Myocyte (in vitro differentiated cells): ENCODE measurements around the gene ADGRV1. TPM values are rescaled to one million over a fixed set of nuclear protein-coding genes. Genes with fewer than 3 reads are reported as not detected.
"Not testable (repeated sequence)": the region's sequence is repeated elsewhere in the genome, so short reads cannot be mapped to it uniquely, and the experiment has no call there.

Experiments used
- DNase-seq: peaks from one replicate; pipeline ENCODE4 v3.0.0-alpha.2; 2012; ENCODE audit warnings: low read depth
- total RNA-seq: library from RNA; depleted of rRNA; stranded (reverse); fragments of >200 nt; gene quantifications from 2 replicates; pipeline ENCODE4 v1.2.3, GENCODE V29; 2014

ADGRV1 gene
- total RNA-seq, 1 donor from 2014 or later, result 3.9 TPM

- peak; percentile 41 for DNase-seq
Measured at GRCh38 chr5:90940227-90940995, 381.8 kb downstream of the ADGRV1 start.

GRCh38 chr5:90941002-90941720 lies 382.6 kb downstream of the ADGRV1 start:
- peak; percentile 10 for DNase-seq

DNA sequence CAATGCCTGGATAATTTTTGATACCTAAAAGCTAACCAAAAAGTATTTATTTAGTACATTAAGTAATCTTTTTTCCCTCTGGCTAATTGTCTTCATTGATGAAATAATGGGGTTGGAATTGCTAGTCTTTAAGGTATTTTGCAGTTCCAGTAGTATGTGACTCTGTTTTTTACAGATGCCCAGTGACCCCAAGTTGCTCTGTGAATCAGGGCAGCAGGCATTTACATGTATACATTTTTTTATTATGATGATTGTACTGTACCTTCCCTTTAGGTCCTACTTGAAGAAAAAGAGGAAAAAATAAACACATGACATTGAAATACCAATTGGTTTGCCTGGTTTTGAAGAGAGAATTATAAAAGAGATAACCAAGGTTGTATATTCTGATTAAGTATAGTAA lies 385.5 kb downstream of the ADGRV1 start:
- no peak for DNase-seq

DNA sequence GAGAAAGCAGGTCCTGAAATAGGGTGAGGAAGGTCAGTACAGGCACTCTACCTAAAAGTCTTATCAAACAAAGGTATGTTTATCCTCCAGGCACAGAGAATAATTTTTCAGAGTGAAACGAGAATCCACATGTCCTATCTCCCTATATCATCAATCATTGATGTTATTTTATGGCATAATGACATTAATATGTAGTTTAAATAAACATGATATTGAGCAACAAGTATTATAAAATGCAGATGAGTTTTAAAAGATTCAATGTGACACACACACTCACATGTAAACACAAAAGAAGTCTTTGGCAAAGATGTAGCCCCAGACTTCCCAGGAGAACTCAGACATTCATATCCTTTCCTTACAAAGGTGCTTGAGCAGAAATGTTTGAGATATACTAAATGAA lies 389.1 kb downstream of the ADGRV1 start:
- DNase-seq, result no peak

DNA sequence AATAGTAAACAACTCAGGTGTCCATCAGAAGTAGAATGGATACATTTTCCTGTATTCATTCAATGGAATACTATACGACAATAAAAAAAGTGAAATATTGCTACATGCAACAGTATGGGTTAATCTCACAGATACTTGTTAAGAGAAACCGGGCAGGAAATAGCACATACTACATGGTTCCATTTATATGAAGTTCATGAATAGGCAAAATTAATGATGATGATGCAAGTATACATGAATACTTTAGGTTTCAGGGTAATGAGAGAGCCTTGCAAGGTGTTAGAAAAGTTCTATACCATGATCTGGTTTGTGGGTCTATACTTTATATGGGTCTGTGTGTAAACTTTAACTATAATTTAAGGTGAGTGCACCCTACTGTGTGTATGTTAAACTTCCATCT lies 390.4 kb downstream of the ADGRV1 start:
- no peak for DNase-seq

DNA sequence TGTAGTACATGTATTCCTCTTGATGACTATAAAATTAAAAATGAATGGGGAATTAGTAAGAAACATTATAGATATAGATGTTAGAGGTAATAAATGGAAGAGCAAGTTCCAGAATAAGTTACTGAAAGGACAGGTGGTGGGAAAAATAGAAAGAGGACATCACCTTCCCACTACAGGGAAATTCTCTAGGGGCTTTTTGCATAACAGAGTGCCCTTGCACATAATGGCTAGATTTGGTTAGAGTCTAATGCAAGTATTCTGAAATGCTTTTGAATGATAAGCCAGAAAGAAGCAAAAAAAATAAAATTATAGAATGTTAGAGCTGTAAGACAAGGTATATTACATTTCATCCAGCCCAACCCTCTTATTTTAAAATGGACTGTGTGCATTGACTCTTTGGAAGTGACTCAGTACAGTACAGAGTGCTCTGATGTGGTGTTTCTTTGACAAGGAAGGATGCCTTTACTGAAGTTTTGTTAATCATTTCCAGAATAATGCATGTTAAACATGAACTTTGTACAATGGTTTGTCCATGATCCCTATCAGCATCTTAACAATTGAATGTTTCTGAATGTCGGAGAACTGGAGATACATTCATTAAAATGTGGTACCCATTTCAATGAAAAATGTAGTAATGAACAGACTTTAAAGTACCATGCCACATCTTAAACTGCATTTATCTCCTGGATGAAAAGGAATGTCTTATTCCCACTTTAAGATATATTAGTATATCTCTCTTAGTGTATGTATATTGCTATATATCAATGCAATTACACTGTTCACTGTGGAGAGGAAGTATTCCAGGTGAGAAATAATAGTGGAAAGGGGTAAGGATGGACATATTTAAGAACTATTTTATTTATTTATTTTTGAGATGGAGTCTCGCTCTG lies 391.1 kb downstream of the ADGRV1 start:
- no peak for DNase-seq

DNA sequence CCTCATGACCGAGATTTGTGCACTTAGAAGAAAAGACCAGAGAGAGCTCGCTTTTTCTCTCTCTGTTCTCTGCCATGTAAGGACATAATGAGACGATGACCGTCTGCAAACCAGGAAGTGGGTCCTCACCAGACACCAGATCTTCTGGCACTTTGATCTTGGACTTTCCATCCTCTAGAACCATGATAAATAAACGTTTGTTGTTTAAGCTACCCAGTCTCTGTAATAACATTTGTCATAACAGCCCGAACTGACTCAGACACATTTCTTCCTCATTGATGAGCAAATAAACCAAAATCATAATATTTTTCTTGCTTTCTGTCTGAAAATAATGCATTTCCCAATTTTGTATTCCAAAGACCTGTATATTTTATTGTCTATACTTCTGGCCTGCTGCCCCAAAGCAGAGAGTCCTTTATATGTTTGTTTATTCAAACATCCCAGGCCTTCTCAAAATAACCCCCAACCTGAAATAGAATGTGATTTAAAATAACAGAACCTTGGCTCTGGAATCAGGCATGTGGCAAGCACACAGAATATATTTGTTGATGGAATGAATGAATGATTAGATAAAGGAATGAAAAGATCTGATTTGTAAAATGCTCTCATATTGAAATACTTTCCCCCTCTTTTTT lies 396.5 kb downstream of the ADGRV1 start:
- DNase-seq, result no peak

DNA sequence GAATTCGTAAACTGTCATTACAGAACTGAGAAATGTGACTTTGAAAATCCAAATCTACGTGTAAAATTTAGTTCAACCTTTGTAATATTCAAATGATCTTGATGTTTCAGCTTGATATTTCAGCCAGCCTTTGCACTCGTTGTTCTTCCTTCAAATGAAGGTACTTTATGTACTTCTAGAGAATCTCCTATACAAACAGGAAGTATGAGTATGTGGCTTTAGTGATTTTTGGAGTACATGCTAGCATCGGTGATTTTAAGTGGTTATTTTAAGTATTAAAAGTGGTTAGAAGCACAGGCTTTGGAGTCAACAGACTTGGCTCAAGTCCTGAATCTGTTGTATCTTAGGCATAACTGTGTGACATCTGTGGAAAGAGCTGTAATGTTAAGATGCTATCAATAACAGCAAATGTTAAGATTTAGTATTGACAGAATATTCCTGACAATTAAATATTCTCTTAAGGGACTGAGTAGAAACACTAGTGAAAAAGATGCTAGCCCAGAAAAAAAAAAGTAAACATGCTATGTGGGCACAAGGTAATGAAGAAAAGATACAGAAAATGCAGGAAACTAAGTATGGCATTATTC lies 398.0 kb downstream of the ADGRV1 start:
- DNase-seq, result no peak

DNA sequence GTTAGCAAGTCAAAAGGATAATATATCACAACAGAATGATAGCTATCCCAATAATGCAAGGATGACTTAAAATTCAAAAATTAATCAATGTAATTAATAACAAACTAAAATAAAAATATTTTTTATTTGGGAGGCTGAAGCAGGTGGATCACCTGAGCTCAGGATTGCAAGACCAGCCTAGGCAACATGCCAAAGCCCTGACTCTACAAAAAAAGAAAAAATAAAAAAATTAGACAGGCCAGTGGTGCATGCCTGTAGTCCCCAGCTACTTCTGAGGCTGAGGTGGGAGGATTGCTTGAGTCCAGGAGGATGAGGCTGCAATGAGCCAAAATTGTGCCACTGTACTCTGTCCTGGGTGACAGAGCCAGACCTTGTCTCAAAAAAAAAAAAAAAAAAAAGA lies 399.3 kb downstream of the ADGRV1 start:
- no peak for DNase-seq

GRCh38 chr5:90959262-90959661 lies 400.7 kb downstream of the ADGRV1 start:
- no peak for DNase-seq

GRCh38 chr5:90962481-90962880 lies 403.9 kb downstream of the ADGRV1 start:
- no peak for DNase-seq

GRCh38 chr5:90965110-90965685 lies 406.6 kb downstream of the ADGRV1 start:
- no peak for DNase-seq

- DNase-seq, result no peak
Measured at GRCh38 chr5:90967443-90967842, 408.8 kb downstream of the ADGRV1 start.

GRCh38 chr5:90967851-90968250 lies 409.3 kb downstream of the ADGRV1 start:
- no peak for DNase-seq

DNA sequence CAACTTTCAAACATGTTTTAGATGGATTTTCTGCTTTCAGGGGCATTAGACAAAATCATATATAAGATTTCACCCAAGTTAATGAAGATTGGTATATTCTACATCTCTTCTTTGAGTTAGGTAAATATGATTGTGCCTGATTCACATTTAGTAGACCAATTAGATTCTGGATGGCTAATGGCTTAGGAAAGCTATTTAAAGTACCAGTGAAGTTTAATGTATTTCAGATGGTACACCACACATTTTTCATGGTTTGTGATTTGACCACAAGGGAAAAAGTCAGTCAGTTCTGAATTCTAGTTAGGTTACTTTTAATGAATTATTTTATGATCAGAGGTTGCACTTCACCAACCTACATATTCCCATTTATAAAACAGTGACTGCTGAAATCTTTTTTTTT lies 409.7 kb downstream of the ADGRV1 start:
- DNase-seq, result peak; percentile 40

DNA sequence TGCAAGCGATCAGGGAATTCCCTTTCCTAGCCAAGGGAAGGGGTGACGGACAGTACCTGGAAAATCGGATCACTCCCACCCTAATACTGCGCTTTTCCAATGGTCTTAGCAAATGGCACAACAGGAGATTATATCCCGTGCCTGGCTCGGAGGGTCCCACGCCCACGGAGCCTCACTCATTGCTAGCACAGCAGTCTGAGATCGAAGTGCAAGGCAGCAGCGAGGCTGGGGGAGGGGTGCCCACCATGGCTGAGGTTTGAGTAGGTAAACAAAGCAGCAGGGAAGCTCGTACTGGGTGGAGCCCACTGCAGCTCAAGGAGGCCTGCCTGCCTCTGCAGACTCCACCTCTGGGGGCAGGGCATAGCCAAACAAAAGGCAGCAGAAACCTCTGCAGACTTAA lies 411.3 kb downstream of the ADGRV1 start:
- DNase-seq, result not testable (repeated sequence)

DNA sequence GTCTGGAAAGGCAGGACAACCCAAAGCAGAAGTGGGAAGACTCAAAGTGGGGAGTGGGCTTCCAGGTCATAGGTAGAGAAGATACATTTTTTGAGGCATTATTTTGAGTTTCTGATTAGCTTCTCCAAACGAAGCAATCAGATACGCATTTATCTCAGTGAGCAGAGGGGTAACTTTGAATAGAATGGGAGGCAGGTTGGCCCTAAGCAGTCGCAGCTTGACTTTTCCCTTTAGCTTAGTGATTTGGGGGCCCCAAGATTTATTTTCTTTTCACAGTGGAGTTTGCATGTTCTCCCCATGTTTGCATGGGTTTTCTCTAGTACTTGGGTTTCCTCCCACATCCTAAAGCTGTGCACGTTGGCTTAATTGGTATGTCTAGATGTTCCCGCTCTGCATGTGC lies 422.6 kb downstream of the ADGRV1 start:
- no peak for DNase-seq

- no peak for DNase-seq
Measured at GRCh38 chr5:90981821-90982220, 423.2 kb downstream of the ADGRV1 start.

DNA sequence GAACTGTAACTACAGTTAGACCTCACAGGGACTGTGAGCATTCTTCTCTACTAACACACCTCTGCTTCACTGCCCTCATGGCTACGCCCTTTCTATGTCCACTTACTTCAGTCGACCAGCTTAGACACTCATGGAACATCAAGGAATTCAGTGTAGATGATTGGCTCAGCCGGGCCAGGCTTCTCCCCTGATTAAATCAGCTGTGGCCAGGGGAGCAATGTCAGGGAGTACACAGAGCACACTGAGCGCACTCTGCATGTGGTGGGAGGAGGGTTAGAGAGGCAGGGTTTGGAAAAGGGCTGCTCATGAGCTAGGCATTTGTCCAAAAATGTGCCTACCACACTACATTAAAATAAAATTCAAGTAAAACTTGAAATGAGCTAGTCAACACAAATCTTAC lies 424.0 kb downstream of the ADGRV1 start:
- peak; percentile 49 for DNase-seq

- peak; percentile 82 for DNase-seq
Measured at GRCh38 chr5:90983148-90983547, 424.6 kb downstream of the ADGRV1 start.

DNA sequence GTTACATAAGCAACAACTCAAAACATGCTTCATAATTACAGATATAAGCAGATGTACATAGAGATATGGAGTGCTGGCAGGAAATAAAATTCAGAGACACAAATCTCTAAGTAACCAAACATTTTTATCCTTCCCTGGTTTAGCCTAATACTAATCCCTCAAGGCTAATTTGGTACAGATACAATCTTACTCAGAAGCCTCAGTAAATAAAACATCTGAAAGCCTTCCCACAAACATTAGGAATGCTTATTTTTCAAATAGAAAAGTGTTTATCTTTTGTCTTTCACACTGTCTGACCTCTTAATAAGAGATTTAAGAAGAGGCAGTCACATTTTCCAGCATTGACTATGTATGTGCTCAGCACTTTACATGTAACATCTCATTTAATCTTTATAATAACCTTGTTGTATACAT lies 425.1 kb downstream of the ADGRV1 start:
- DNase-seq, result no peak
